Panc1 (cell line): ENCODE measurements around the gene AHSG.

ENCODE experiments used
- TF ChIP-seq, protein P1 (sequence below): fragments of 450-650 bp; IDR thresholded peaks from 2 replicates; pipeline ENCODE4 v1.5.1; 2017; ENCODE audit warnings: mild to moderate bottlenecking
- TF ChIP-seq, protein P2 (sequence below), 2 experiments: IDR thresholded peaks; 2 replicates each; pipeline ENCODE4 v1.6.1; 2011 to 2012; ENCODE audit warnings: low read depth in 2 of 2, control low read depth in 1 of 2, low read length in 1 of 2, mild to moderate bottlenecking in 1 of 2, moderate library complexity in 1 of 2; ENCODE audit not compliant: insufficient read depth in 1 of 2

DNA sequence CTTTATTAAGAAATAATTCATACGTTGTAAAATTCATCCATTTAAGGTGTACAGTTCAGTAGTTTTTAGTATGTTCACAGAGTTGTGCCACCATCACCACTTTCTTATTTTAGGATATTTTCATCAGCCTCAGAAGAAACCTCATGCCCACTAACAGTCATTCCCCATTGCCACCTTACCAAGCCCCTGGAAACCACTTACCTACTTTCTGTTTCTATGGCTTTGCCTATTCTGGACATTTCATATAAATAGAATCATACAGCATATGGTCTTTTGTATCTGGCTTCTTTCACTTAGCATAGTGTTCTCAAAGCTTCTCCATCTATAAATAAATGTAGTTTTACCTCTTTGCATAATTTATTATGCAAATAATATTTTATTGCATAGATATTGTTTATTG, 34.0 kb downstream of the AHSG start:
- TF ChIP-seq, protein P1, sequence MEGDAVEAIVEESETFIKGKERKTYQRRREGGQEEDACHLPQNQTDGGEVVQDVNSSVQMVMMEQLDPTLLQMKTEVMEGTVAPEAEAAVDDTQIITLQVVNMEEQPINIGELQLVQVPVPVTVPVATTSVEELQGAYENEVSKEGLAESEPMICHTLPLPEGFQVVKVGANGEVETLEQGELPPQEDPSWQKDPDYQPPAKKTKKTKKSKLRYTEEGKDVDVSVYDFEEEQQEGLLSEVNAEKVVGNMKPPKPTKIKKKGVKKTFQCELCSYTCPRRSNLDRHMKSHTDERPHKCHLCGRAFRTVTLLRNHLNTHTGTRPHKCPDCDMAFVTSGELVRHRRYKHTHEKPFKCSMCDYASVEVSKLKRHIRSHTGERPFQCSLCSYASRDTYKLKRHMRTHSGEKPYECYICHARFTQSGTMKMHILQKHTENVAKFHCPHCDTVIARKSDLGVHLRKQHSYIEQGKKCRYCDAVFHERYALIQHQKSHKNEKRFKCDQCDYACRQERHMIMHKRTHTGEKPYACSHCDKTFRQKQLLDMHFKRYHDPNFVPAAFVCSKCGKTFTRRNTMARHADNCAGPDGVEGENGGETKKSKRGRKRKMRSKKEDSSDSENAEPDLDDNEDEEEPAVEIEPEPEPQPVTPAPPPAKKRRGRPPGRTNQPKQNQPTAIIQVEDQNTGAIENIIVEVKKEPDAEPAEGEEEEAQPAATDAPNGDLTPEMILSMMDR: no peak
- TF ChIP-seq, protein P2, sequence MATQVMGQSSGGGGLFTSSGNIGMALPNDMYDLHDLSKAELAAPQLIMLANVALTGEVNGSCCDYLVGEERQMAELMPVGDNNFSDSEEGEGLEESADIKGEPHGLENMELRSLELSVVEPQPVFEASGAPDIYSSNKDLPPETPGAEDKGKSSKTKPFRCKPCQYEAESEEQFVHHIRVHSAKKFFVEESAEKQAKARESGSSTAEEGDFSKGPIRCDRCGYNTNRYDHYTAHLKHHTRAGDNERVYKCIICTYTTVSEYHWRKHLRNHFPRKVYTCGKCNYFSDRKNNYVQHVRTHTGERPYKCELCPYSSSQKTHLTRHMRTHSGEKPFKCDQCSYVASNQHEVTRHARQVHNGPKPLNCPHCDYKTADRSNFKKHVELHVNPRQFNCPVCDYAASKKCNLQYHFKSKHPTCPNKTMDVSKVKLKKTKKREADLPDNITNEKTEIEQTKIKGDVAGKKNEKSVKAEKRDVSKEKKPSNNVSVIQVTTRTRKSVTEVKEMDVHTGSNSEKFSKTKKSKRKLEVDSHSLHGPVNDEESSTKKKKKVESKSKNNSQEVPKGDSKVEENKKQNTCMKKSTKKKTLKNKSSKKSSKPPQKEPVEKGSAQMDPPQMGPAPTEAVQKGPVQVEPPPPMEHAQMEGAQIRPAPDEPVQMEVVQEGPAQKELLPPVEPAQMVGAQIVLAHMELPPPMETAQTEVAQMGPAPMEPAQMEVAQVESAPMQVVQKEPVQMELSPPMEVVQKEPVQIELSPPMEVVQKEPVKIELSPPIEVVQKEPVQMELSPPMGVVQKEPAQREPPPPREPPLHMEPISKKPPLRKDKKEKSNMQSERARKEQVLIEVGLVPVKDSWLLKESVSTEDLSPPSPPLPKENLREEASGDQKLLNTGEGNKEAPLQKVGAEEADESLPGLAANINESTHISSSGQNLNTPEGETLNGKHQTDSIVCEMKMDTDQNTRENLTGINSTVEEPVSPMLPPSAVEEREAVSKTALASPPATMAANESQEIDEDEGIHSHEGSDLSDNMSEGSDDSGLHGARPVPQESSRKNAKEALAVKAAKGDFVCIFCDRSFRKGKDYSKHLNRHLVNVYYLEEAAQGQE (IDR thresholded peaks at IDR 0.05; ENCODE audit: insufficient read depth in 1 of 2, low read depth in 2 of 2, low read length in 1 of 2): no peak
